NCI-H82 (cell line): ENCODE data around the gene ADCY6.

ENCODE experiments used
- DNase-seq: peaks from one replicate; lab custom pipeline; 2025; lab: John Stamatoyannopoulos, UW

Gene ADCY6

DNA sequence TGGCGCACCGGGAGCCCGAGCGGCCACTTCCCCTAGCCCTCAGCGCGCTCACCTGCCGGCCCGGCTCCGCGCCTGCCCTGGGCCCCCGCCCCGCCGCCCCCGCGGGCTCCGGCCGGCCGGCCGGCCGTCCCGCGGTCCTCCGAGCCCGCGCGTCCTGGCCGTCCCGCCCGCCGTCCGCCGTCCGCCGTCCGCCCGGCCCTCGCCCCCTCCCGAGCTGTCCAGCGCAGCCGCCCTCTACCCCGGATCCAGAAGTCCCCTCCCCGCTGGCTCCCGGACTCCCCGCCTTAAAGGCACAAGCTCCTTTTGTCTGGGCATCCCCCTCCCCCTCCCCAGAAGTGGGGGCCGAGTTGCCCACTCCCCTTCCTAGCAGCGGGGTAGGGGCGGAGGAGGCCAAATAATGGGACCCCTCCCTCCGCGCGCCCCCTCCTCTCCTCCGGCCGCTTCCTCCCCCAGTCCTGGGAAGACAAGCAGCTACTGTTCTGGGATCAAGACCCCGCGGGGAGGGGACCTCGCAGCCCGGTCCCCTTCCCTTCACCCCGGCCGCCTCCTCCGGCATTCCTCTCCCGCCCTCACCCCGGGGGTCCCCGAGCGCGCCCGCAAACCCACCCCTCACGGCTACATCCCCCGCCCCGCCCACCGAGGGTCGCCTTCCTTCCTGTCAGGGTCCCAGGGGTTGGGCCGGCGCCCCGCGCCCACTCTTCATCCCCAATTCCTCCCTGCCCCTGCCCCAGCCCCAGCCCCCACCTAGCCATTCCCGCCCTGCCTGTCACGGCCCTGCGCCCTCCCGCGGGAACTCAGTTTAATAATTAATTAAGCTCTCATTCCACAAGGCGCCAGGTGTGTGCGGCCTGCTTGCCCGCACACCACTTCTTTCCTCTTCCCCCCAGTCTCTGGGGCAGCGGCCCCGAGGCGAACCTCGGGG, at the start of gene ADCY6:
ADCY6 (minus strand) TSS at position 236 of the 922 bp plus-strand sequence. CDS start 5,655 bp downstream, outside the sequence.
- peak; percentile 75 for DNase-seq

DNA sequence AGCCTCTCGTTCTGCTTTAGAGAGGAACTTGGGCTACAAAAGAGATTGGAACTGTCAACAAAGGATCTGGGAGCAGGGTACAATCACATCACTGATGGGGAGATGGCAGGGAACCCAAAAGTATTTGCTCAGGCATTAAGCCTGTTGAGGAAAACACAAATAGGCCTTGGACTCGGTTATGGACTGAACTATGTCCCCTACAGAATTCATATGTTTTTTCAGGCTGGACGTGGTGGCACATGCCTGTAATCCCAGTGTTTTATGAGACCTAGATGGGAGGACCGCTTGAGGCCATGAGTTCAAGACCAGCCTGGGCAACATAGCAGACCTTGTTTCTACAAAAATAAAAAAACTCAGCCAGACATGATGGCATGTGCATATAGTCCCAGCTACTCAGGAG, 49.2 kb upstream of the ADCY6 start:
- DNase-seq, result no peak

DNA sequence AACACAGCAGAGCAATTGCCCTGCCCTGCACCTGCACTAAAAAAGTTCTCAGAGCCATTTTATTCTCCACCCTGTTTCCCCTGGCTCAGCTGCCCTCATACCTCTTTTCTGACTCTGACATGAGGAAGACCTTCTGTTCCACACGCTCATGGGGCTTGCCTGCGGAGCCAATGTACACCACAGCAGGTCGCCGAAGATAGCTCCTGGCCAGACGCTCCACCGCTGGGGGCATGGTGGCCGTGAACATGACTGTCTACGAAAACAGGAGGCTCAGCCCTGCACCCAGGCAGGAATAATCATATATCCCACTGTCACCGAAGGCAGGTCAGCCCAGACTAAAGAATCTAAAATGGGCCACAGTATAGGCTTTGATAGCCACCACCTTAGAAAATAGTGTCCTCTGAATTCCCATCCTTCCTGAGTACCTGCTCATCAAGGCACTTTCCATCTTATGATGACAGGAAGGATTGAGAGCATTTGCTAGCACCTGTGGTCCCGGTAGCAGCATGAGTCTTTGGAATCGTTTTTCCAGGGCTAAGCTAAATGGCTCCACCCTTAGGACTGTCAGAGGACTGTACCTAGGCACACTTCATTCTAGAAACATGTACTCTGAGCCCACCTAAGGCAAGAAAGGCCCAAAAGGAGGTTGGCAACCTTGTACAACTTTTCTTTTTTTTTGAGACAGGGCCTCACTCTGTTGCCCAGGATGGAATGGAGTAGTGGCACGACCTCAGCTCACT, 43.6 kb upstream of the ADCY6 start:
- DNase-seq, result no peak

DNA sequence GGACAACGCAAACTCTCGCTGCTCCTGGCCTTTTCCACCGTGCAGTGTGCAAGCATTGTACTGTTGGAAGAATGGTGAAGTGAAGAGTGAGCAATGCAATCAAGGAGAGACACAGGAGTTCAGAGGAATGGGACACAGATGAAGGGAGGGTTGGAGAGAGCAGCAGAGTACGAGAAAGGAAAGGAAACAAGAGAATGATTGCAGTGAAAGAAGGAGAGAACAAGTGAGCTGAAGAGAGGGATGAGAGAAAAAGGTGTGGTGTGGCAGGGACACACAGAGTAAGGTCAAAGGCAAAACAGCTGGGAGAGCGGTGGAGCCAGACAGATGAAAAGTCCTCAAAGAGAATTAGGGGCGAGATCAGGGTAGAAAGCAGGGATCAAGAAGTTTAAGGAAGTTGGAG, 42.4 kb upstream of the ADCY6 start:
- DNase-seq, result no peak

DNA sequence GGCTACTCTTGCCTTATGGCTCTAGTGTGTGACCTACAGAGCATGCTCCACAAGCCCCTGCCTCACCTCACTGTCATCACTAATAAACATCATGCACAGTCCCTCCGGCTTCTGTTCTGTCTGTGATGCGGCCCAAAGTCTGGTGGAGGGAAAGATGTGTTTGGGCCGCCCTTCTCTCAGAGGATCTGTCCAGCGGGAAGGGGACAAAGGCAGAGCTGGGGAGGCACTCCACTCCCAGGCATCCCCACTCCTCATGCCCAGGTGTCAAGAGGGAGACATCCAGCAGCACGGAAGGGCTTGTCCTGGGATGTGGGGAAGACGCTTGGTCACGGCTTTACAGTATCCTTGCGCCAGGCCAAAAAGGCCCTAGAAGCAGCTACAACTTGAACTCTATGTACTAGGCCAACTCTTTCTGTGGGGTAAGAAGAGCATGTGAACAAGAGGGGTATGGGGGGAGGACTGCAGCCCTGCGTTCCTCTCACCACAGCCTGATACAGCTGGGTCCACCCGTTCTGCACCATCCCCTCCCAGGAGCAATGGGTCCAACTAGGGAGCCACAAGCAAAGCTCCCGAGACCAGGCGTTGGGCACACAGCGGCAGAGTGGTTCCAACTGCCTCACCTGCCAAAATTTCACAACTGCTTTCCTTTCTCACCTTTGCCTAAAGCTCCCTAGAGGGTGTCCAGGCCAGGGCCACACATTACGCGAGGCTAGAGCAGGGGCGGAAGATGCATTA, 40.1 kb upstream of the ADCY6 start:
- no peak for DNase-seq

DNA sequence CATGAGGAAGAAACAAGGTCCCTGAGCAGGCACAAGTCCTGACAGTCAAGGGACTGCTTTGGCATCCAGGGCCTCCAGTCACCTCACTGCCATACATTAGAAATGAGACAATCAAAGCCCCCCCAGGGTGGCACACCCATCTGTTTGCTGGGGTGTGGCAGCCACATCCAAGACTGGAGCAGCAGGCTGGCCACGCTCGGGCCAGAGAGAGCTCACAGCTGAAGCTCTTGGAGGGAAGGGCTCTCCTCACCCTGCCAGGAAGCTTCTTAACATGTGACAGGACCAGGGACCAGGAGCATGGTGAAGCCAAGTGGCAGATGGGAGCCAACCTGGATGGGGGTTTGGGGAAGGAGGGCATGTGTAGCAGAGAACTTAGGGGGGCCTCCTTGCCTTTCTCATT, 39.4 kb upstream of the ADCY6 start:
- no peak for DNase-seq

DNA sequence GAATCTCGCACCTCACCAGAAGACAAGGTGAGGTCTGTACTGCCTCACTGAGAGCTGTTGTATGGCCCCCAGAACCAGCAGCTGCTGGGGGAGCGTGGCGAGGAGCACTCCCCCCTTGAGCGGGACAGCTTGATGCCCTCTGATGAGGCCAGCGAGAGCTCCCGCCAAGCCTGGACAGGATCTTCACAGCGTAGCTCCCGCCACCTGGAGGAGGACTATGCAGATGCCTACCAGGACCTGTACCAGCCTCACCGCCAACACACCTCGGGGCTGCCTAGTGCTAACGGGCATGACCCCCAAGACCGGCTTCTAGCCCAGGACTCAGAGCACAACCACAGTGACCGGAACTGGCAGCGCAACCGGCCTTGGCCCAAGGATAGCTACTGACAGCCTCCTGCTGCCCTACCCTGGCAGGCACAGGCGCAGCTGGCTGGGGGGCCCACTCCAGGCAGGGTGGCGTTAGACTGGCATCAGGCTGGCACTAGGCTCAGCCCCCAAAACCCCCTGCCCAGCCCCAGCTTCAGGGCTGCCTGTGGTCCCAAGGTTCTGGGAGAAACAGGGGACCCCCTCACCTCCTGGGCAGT, 38.7 kb upstream of the ADCY6 start:
- DNase-seq, result no peak

DNA sequence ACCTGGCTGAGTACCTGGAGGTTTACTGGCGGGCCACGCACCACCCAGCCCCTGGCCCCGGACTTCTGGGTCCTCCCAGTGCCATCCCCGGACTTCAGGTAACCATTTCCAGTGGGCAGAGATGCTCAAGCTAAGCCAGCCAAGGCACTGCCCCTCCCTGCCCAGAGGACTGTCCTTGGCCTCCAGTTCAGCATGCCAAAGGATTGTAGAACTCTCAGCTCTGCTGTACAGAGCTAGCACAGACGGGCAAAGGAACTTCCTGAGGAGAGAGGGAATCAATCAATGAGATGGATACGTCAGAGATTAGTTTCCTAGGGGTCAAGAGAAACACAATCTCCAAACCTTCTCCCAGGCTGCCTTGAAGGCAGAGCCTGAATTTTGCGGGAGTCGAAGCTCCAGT, 38.1 kb upstream of the ADCY6 start:
- DNase-seq, result no peak

DNA sequence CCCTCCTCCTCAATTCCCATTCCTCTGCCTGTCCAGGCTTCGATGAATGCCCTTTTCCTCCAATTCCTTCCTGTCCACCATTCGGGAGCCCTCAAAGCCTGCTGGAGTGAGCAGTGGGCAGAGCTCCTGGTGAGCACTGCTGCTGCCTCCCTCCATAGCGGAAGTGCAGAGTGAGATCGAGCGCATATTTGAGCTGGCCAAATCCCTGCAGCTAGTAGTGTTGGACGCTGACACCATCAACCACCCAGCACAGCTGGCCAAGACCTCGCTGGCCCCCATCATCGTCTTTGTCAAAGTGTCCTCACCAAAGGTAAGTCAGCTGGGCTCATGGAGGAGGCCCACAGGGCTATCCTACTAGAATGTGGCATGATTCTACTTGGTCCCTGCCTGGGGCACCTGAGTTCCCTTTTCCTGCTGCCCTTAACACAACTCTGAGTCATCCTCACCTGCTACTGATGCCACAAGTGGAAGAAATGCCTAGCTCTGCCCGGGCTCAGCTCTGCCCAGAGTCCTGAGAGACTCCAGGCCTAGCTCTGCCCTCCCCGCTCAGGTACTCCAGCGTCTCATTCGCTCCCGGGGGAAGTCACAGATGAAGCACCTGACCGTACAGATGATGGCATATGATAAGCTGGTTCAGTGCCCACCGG, 37.4 kb upstream of the ADCY6 start:
- no peak for DNase-seq

DNA sequence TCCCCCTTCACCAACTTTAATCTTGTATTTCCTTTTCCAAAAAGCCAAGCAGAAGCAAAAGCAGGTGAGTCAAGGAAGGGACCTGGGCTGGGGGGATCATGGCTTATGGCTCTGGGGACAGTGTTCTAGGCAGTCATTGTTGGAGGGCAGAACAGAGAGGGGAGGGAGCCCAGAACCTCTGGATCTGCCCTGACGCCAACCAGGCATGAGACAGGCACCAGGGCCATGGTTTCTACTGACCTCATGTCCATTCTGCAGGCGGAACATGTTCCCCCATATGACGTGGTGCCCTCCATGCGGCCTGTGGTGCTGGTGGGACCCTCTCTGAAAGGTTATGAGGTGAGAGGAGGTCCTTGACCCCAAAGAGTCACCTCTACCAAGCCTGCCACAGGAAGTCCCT, 36.0 kb upstream of the ADCY6 start:
- DNase-seq, result no peak

DNA sequence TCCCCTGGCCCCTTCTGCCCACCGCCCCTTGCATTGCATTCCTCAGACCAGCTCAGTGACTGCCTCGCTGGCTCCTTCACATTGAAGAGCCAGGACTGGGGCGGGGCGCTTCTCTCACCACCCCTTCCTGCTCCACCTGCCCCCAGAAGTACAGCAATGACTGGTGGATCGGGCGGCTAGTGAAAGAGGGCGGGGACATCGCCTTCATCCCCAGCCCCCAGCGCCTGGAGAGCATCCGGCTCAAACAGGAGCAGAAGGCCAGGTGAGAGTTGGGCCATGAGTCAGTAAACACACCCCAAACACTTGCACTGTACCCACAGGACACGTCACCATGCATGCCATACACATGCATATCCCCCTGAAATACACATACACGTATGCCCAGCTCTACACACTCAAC, 35.2 kb upstream of the ADCY6 start:
- no peak for DNase-seq

DNA sequence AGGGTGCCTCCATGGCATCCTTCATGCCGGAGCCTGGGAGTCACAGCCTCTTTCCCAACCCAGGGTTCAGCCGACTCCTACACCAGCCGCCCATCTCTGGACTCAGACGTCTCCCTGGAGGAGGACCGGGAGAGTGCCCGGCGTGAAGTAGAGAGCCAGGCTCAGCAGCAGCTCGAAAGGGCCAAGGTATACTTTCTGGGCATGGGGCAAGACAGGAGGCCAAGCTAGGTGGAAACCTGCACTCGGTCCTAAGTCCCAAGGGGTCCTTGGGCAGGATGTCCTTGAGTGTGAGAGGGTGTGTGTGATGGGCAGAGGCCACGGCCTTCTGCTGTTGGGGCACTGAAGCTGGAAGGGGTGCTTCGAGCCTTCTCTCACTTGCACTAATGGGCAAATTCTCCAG, 34.4 kb upstream of the ADCY6 start:
- DNase-seq, result no peak

DNA sequence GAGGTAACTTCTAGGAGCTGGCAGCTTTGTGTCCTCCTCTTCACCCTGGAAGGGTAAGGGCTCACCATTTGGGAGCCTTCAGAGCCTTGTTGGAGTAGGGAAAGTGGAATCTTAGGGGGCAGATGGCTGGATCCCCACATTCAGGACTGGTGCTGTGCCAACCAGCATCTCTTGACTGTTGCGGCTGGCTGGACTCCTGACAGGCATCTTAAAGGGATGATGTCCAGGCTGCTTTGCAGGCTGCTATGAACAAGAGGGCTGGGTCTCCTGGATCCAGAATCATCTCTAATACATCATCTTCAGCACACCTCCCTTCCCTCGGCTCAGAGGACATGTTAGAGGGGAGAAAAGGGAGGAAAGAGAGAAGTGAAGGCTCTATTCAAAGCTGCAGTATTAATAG, 33.8 kb upstream of the ADCY6 start:
- no peak for DNase-seq

DNA sequence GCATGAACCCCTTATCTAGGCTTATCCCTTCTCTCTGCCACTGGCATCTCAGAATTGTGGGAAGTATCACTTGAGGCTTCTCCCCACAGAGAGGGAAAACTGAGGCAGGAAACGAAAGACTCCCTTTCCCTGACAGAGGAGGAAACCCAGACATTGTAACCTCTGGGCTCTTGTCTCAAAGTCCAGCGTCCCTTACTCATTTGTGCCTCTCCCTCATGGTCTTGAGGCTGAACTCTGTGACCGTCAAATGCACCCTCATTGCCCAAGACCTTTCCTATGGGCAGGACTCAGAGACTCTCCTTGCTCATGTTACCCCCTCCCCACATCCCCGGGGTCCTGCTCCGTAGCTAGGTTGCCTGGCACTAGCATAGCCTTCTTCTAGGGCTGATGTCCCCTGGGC, 33.2 kb upstream of the ADCY6 start:
- DNase-seq, result no peak

DNA sequence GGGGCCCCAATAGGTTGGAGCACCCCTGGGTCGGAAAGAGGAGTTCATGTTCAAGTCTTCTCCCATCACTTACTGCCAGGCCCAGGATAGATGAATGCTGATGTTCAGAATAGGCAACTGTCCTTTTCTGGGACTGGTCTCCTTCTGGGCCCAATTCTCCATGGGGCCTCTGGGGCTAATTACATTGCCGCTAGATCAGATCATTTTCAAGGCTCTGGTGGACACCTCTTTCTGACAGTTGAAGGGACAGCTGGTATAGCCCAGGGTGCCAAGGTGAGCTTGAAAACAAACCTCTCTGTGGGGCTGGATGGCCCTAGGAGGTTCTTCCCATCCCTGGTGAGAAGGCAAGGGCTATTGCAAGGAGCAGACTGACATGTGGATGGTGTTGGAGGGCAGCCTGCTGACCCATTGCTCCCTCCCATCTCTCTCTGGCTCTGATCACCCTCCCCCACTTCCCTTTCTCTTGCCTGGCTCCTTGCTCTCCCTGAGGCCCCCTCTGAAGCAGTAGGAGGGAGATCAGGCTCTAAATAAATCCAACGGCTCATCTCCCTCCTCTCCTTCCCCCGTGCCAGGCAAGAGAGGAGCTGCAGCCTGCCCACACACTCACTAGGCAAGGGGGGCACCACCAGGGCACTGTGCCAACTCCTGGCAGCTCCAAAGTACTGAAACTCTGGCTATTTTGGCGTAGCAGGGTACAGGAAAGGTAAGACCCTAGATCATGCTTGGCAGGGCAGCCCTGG, 31.3 kb upstream of the ADCY6 start:
- no peak for DNase-seq

DNA sequence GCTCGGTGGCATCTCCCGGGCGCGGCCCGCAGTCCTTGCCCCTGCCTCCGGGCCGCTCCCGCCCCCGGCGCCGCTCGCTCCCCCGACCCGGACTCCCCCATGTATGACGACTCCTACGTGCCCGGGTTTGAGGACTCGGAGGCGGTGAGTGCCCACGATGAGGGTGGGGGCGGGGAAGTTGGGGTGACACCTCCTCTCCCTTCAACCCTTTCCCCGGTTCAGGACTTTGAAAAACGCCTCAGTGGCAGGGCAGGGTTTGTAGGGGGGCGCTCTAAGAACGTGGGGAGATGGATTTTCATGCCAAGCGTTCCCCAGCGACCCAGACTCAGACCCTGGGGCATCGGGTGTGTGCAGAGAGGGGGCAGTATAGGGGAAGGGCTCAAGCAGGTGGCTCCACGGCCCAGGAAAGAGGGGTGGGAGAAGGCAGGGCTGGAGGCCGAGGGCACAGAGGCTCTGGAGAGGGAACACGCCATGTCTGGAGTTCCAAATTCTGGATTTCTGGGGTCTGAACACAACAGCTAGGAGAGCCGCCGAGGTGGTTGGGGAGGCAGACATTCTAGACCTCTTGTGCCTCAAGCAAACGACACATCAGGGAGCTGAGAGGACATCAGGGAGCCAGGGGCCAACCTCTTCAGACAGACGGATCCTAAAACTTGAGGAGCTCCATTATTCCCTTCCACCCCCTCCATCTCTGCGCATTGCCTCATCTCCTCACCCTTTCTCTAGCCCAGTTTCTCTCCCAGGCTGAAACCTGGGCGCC, 30.1 kb upstream of the ADCY6 start:
- DNase-seq, result peak; percentile 58

DNA sequence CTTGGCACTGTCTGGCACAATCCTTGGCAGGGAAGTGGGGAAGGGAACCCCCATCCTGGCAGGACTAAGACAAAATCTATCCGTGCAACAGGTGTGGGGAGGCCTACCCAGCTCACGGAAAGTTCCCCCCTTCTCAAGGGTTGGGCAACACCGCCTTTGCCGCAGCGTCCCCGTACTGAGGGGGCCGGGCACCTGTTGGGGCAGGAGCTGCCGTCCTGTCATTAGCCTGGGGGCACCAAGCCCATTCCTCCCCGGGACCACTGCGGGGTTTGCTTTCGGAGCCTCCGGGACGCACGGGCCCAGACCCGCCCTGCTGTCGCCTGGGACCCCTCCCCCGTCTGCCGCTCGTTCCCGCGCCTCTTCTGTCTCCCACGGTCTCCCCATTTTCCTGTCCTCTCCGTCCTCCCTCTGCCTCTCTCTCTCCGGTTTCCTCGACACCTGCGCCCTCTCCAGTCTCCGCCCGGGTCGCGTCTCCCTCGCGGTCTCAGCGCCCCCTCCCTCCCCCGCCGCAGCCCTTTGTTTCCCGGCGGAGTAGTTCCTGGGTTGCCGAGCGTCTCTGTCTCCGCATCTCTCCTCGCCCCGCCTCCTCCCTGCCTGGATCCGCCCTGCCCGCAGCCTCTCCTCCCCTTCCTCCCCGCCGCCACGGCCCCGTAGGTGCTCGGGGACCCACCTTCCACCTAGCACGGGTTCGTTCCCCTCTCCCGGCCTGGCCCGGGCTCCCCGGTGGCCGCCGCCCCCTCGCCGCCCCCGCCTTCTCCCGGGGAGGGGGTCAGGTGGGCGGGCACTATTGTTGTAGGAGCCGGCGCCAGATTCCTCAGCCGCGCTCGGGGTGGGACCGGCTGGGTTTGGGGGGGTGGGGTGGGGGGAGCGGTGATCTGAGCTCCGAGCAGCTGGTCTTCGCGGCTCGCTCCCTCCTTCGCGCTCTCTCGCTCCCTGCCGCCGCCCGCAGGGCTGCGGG, 29.3 kb upstream of the ADCY6 start, which contains the start of gene CACNB3:
CACNB3 (plus strand) TSS at position 624 of the 958 bp plus-strand sequence. CDS start 434 bp downstream, outside the sequence.
- DNase-seq, result peak; percentile 92

DNA sequence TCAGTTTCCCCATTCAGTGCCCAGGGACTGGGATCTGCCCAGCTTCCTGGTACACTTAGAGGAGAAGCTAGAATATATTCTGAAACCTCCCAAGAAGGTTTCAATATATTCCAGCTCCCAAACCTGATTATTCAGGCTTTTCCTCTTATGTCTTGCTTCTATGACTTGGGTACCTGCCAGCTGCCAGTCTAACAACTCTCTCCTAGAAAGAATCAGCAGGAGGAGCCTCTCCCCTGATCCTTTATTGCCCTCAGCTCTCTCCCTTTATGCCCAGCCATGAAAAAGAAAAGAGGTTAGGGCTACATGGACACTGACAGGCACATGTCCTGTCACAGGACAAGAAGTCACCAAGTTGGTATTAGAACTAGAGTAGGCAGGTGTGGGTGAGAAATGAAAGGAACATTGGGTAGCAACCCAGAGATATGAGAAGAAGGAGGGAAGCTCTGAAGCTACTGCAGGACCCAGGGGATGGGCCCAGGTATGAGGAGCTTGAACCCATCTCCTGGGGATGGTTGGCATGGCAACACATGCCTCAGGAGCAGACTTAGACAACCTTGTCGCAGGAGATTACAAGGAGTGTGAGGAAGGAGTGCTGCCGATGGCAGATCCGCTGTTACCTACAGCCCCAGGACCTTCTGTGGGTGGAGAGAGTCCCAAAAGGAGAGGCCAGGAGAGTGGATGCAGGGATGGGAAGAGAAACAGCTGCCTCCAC, 27.4 kb upstream of the ADCY6 start:
- no peak for DNase-seq
